Calu3 (cell line): ENCODE results near the gene KCNJ12. TPM values are rescaled to one million over a fixed set of nuclear protein-coding genes. Genes with fewer than 3 reads are reported as not detected.
A peak's percentile ranks its signal among the peaks of the same experiment; 100 is the strongest.
"Not testable (repeated sequence)": the region's sequence is repeated elsewhere in the genome, so short reads cannot be mapped to it uniquely, and the experiment has no call there.

ENCODE experiments used
- Bru-seq: library from RNA; stranded (reverse); fragments of 400-500 nt; gene quantifications from one replicate; lab custom pipeline; 2021; lab: Mats Ljungman, UMichigan
- BruChase-seq, 2 experiments: library from RNA; stranded (reverse); fragments of 400-500 nt; gene quantifications; one replicate each; lab custom pipeline; 2021; lab: Mats Ljungman, UMichigan
- BruUV-seq: library from RNA; stranded (reverse); fragments of 400-500 nt; replicated peaks from 2 replicates; lab custom pipeline; 2021; lab: Mats Ljungman, UMichigan
- CTCF ChIA-PET: fragments of 300-600 bp; sonication (Branson Sonifier 250); formaldehyde crosslinking; loops from one replicate; lab custom pipeline; 2022; ENCODE audit warnings: antibody characterized with exemption; lab: Charles Lee
- DNase-seq: peaks from one replicate; pipeline ENCODE4 v3.0.0; 2022
- H3K27ac Mint-ChIP-seq: one replicate; pipeline ENCODE4 v1.8.0; 2022; ENCODE audit warnings: mixed read lengths; ENCODE audit not compliant: unreplicated experiment
- H3K27me3 Mint-ChIP-seq: one replicate; pipeline ENCODE4 v1.8.0; 2022; ENCODE audit warnings: mixed read lengths; ENCODE audit not compliant: unreplicated experiment
- H3K36me3 Mint-ChIP-seq: one replicate; pipeline ENCODE4 v1.8.0; 2022; ENCODE audit warnings: mild to moderate bottlenecking, moderate library complexity, mixed read lengths; ENCODE audit not compliant: insufficient read depth, unreplicated experiment
- H3K4me1 Mint-ChIP-seq: one replicate; pipeline ENCODE4 v1.8.0; 2022; ENCODE audit warnings: mild to moderate bottlenecking, low read depth, mixed read lengths; ENCODE audit not compliant: unreplicated experiment
- H3K4me3 Mint-ChIP-seq: one replicate; pipeline ENCODE4 v1.8.0; 2022; ENCODE audit warnings: mild to moderate bottlenecking, low read depth, moderate library complexity, mixed read lengths; ENCODE audit not compliant: unreplicated experiment
- H3K9me3 Mint-ChIP-seq: one replicate; pipeline ENCODE4 v1.8.0; 2022; ENCODE audit warnings: low read depth, mixed read lengths; ENCODE audit not compliant: unreplicated experiment
- CTCF ChIP-seq: fragments of 200-600 bp; IDR thresholded peaks from one replicate; pipeline ENCODE4 v1.8.0; 2022; ENCODE audit warnings: antibody characterized with exemption; ENCODE audit not compliant: unreplicated experiment
- intact Hi-C: fragments of 100-400 bp; cut with micrococcal nuclease; formaldehyde crosslinking; loops from one replicate; pipeline ENCODE4 v1.10.0; 2022; ENCODE audit not compliant: unreplicated experiment
- long read RNA-seq: library from polyadenylated mRNA; stranded (forward); transcript quantifications from one replicate; pipeline ENCODE4 v2.0.0, GENCODE V29; 2022
- total RNA-seq: library from RNA; stranded (reverse); gene quantifications from 2 replicates; pipeline ENCODE4 v1.2.3, GENCODE V29; 2022

The KCNJ12 gene
- not detected in 2 replicates for total RNA-seq
- not detected for Bru-seq, nascent RNA
- BruChase-seq, experiment 1, labeled RNA remaining after a 6-hour chase: not detected
- not detected for BruChase-seq, experiment 2, labeled RNA remaining after a 2-hour chase
- long read RNA-seq: 0 reads

- H3K4me3 Mint-ChIP-seq: peak within 1 kb of the TSS; percentile 21
- DNase-seq: no peak
- H3K4me1 Mint-ChIP-seq: no peaks in the 10 kb centered on the region
- intact Hi-C loops: no loop called here
- no peak within 1 kb of the TSS for H3K27ac Mint-ChIP-seq
- BruUV-seq: no TSS peak
- CTCF ChIA-PET: no interaction called here
- TF ChIP-seq CTCF: no peak
- no peaks in the 10 kb centered on the region for H3K36me3 Mint-ChIP-seq
- no peaks in the 10 kb centered on the region for H3K9me3 Mint-ChIP-seq
- H3K27me3 Mint-ChIP-seq: peaks cover 33% of the 10 kb centered on the region
These were observed at the start of gene KCNJ12 for GRCh38 chr17:21376081-21376758. TSS of gene KCNJ12 (plus strand) at chr17:21376357. CDS start at chr17:21415343, 38,986 bp downstream.

- DNase-seq, H3K4me1 Mint-ChIP-seq, H3K36me3 Mint-ChIP-seq, intact Hi-C loops, H3K4me3 Mint-ChIP-seq, H3K9me3 Mint-ChIP-seq, H3K27ac Mint-ChIP-seq, CTCF ChIA-PET, BruUV-seq: not testable (repeated sequence)
- H3K27me3 Mint-ChIP-seq: peaks cover 33% of the 10 kb centered on the region
These were observed 48.2 kb upstream of the KCNJ12 start for GRCh38 chr17:21327921-21328320.

GRCh38 chr17:21328778-21329177, 47.4 kb upstream of the KCNJ12 start:
- CTCF ChIA-PET, intact Hi-C loops, H3K4me1 Mint-ChIP-seq, H3K27ac Mint-ChIP-seq, DNase-seq, H3K9me3 Mint-ChIP-seq, BruUV-seq, H3K36me3 Mint-ChIP-seq, H3K4me3 Mint-ChIP-seq: not testable (repeated sequence)
- H3K27me3 Mint-ChIP-seq: peaks cover 24% of the 10 kb centered on the region

GRCh38 chr17:21330436-21331160, 45.6 kb upstream of the KCNJ12 start:
- TF ChIP-seq CTCF: no peak
- BruUV-seq: no TSS peak
- Mint-ChIP-seq H3K36me3 (no peaks in the 10 kb centered on the region), H3K27ac (no peak overlapping the region), H3K9me3 (peaks cover 3% of the 10 kb centered on the region), H3K27me3 (peaks cover 6% of the 10 kb centered on the region), H3K4me1 (no peaks in the 10 kb centered on the region), H3K4me3 (no peak overlapping the region)
- intact Hi-C loops: no loop called here
- DNase-seq: no peak
- CTCF ChIA-PET: no interaction called here

- CTCF ChIA-PET, BruUV-seq: not testable (repeated sequence)
These were observed 39.4 kb upstream of the KCNJ12 start for GRCh38 chr17:21336541-21337294.

GRCh38 chr17:21337981-21338625, 38.1 kb upstream of the KCNJ12 start:
- H3K4me1 Mint-ChIP-seq, H3K9me3 Mint-ChIP-seq, BruUV-seq, H3K27me3 Mint-ChIP-seq, DNase-seq, CTCF ChIA-PET, intact Hi-C loops, H3K4me3 Mint-ChIP-seq, H3K27ac Mint-ChIP-seq, H3K36me3 Mint-ChIP-seq: not testable (repeated sequence)

More at GRCh38 chr17:21336541-21337294, 39.4 kb upstream of the KCNJ12 start:
- H3K4me3 Mint-ChIP-seq, DNase-seq, intact Hi-C loops, H3K36me3 Mint-ChIP-seq, H3K27me3 Mint-ChIP-seq, H3K4me1 Mint-ChIP-seq, H3K27ac Mint-ChIP-seq, H3K9me3 Mint-ChIP-seq: not testable (repeated sequence)
